Activated CD4-positive, CD25-positive, alpha-beta regulatory T cell treated with anti-CD3 and anti-CD28 coated beads, Interleukin-2, amount 50 U/mL, for 24 hours (primary cell): ENCODE results near the gene COL19A1.
"Not testable (repeated sequence)": the region's sequence is repeated elsewhere in the genome, so short reads cannot be mapped to it uniquely, and the experiment has no call there.

ENCODE experiments used
- ATAC-seq, 2 donors: fragments of 150-1000 bp; cut with Tn5 transposase; one replicate each; pipeline ENCODE4 v1.10.0; 2021; ENCODE audit warnings: mild to moderate bottlenecking in 1 of 2, moderate library complexity in 1 of 2

The COL19A1 gene

GRCh38 chr6:69866770-69867638 is 648 bp downstream of the COL19A1 start:
- peak; percentile 81 to 84 for ATAC-seq

GRCh38 chr6:69867639-69867976 is 1.3 kb downstream of the COL19A1 start:
- peak in 1 of 2 donors; percentile 30 for ATAC-seq

GRCh38 chr6:69868252-69868804 is 2.0 kb downstream of the COL19A1 start:
- no peak for ATAC-seq

GRCh38 chr6:69868961-69869360 is 2.6 kb downstream of the COL19A1 start:
- no peak for ATAC-seq

GRCh38 chr6:69871107-69871506 is 4.8 kb downstream of the COL19A1 start:
- ATAC-seq, result no peak

GRCh38 chr6:69873291-69873690 is 6.9 kb downstream of the COL19A1 start:
- ATAC-seq, result no peak

DNA sequence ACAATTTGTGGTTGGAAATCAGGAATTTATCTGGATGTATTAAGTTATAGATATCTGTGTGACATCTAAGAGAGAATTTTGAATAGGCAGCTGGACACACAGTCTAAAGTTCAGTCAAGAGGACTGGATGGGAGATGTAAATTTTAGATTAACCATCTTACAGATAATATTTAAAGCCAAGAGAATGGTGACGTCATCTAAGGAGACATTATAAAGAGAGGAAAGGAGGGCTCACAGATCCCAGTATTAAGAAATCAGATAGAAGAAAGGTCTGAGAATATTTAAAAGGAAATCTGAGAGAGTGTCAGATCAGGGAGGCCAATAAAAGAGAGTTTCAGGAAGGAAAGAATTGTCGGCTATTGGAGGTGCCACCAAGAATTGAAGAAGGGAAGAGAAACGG is 9.4 kb downstream of the COL19A1 start:
- ATAC-seq, result no peak

- no peak for ATAC-seq
Observed at GRCh38 chr6:69878795-69879194, 12.4 kb downstream of the COL19A1 start.

DNA sequence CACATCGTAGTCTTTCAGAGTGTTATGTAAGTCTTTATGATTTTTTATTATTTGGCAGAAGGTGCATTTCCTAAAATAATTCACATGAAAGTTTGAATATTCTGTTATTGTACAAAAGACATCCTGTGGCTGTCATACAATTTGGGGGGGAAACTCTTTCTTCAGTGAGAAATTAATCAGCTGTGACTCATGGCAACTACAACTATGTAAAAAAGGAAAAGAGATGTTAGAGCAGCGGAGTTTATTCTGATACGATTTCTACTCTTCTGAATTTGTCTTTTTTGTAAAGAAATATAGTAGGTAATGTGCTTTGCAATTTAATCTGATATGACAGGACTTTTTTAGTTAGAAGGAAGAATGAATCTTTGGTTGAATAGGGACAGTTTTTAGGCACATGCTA is 14.2 kb downstream of the COL19A1 start:
- ATAC-seq, result peak; percentile 62 to 69

DNA sequence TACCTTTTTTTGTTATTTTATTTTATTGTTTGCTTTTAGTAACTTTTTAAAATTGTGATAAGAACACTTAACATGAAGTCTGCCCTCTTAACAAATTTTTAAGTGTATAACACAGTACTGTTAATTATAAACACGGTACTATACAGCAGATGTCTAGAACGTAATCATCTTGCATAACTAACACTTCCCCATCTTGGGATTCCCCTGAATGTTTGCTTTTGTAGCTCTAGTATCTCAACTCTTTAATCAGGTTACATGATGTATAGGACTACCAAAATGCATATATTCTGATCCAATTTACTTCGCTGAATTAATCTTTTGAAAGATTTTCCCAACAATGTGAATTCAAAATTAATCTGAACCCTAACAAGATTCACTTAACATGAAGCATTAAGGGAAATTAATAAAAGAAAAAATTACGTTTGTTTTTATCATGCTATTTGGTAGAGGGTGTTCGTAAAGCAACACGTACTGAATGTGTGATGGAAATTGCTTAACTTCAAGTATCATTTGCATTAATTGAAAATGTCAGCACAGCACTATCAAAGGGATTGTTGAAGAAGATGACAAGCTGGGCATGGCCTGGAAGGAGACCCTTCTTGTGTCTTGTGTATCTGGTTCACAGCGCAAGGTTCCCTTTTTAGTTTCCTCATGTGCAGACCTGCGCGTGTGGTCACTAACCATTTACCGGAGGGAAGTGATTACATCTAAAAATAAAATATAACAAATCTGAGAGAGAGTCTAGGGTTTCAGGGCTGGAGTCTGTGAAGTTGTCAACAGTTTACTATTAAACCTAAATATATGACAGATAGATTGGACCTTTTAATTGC is 15.2 kb downstream of the COL19A1 start:
- ATAC-seq, result peak; percentile 48 to 53

DNA sequence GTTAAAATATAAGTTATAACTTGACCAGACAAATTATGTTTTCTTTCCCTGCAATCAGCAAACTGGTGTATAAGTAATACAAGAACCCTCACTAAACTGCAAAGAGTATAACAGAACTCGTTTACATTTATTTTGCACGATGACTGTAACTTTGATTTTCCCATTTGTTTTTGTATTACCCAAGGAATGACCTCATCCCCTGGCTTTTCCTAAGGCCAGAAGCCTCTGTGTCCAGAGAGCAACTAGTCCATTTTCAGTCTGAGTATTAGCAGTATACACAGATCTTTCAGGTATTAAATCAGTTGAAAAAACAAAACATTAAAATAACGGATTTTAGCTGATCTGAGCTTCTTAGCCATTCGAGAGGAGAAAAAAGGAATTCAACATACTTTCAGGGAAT is 17.2 kb downstream of the COL19A1 start:
- no peak for ATAC-seq

- ATAC-seq, result no peak
Observed at GRCh38 chr6:69884231-69884630, 17.9 kb downstream of the COL19A1 start.

- ATAC-seq, result peak; percentile 81 to 86
Observed at GRCh38 chr6:69887026-69887425, 20.7 kb downstream of the COL19A1 start.

DNA sequence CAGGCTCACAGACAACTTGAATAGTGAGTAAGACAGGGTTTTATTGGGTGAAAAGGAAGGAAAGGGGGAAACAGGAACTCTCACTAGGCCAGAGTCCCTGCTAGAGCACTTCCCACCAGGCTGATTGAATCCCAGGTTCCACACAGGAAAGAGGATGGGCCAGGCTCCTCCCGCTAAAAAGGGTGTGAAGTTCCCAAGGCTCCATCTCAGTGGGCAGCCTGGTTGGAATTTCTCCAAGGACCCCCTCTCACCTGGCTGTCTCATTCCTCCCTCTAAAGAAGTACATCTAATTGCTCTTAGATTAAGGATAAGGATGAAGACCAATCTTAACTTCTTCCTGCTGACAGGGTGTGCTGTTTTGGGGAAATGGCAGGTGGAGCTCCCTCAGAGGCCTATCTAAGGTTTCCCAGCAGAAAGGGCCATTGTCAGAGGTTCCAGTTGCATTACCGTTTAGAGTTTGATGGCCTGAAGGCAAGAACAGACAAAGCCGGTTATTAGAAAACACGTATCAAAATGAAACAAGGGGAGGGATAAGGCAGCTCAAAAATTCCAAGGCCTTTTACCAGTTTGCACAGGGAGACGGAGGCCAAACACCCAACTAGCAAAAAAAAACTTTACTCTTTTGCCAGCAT is 21.5 kb downstream of the COL19A1 start:
- no peak for ATAC-seq

GRCh38 chr6:69888482-69889233 is 22.3 kb downstream of the COL19A1 start:
- ATAC-seq, result no peak

DNA sequence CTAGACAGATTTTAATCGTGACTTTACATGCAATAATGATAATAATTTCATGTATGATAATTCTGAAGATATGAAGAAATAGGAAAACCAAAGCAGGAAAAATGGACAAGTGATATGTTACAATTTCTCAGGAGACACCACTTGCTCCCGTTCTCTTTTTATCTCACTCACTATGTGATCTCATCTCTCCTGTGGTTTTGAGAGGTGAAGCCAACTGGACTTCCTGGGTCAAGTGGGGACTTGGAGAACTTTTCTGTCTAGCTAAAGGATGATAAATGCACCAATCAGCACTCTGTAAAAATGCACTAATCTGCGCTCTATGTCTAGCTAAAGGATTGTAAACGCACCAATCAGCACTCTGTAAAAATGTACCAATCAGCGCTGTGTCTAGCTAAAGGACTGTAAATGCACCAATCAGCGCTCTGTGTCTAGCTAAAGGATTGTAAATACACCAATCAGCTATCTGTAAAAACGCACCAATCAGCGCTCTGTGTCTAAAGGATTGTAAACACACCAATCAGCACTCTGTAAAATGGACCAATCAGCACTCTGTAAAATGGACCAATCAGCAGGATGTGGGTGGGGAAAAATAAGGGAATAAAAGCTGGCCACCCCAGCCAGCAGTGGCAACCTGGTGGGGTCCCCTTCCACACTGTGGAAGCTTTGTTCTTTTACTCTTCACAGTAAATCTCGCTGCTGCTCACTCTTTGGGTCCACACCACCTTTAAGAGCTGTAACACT is 23.0 kb downstream of the COL19A1 start:
- not testable (repeated sequence) for ATAC-seq

- ATAC-seq, result not testable (repeated sequence)
Observed at GRCh38 chr6:69892561-69892960, 26.2 kb downstream of the COL19A1 start.

- not testable (repeated sequence) for ATAC-seq
Observed at GRCh38 chr6:69893266-69893665, 26.9 kb downstream of the COL19A1 start.

DNA sequence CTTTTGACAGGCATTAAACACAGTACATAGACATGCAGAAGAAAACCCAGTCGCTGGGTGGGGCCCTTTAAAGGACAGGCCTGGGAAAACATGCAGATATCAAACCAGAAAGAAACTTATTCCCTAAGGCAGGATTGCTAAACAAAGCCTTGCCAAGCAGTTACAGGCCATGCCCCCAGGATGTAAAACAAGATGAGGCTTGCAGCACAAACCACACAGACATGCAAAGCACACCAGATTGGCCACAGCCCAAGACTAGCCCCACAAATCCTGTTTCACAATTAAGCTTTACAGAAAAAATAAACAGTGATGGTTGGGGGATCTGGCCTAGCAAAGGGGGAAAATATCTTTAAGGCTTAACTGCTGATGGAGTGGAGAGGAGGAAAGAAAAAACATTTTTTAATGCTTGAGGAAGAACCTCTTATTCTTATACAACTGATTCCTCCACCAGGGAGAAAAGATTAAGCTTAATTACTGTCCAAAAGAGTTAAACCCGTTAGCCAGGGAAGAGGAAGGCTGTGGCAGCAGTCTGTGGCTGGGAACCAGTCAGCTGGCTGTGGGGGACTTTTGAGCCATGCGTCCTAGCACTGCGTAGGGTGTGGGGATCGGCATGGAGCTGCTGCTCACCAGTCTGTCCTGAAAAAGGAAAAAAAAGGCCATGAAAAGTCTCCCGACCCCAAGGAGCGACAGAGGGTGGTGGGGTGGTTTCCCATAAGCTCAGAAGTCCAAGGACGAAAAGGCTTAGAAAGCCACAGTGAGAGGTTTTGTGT is 28.4 kb downstream of the COL19A1 start:
- ATAC-seq, result no peak

DNA sequence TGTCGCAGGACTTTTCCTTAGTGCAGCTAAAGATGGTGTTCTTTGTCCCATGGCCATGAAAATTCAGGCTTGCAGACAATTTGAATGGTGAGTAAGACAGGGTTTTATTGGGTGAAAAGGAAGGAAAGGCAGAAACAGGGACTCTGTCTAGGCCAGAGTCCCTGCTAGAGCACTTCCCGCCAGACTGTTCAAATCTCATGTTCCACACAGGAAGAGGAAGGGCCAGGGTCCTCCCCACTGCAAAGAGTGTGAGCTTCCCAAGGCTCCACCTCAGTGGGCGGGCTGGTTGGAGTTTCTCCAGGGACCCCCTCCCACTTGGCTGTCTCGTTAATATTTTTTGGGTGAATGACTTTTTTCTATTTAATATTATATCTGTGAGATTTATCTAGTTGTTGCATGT is 29.0 kb downstream of the COL19A1 start:
- no peak for ATAC-seq

- ATAC-seq, result no peak
Observed at GRCh38 chr6:69900869-69901268, 34.5 kb downstream of the COL19A1 start.
